Ascending aorta (tissue), 2 donors: ENCODE data around the gene MRPL52. TPM values are rescaled to one million over a fixed set of nuclear protein-coding genes. Genes with fewer than 3 reads are reported as not detected.
"Not testable (repeated sequence)": the region's sequence is repeated elsewhere in the genome, so short reads cannot be mapped to it uniquely, and the experiment has no call there.

Source experiments
- DNase-seq, 2 donors: peaks; one replicate each; pipeline ENCODE4 v3.0.0-alpha.2; 2019; ENCODE audit warnings: low spot score in 2 of 2
- H3K27ac ChIP-seq, 2 donors: fragments of 200-600 bp; sonication (generic); one replicate each; pipeline ENCODE4 v1.5.1; 2016 to 2017; ENCODE audit warnings: mild to moderate bottlenecking in 1 of 2
- H3K27me3 ChIP-seq: fragments of 200-600 bp; sonication (generic); one replicate; pipeline ENCODE4 v1.5.1; 2017
- H3K36me3 ChIP-seq, 2 donors: fragments of 200-600 bp; sonication (generic); one replicate each; pipeline ENCODE4 v1.5.1; 2016
- H3K4me1 ChIP-seq, 2 donors: fragments of 200-600 bp; sonication (generic); one replicate each; pipeline ENCODE4 v1.5.1; 2016 to 2017; ENCODE audit warnings: mild to moderate bottlenecking in 1 of 2
- H3K4me3 ChIP-seq, 2 donors: fragments of 200-600 bp; sonication (generic); one replicate each; pipeline ENCODE4 v1.5.1; 2016 to 2017; ENCODE audit warnings: mild to moderate bottlenecking in 1 of 2
- H3K9me3 ChIP-seq, 2 donors: fragments of 200-600 bp; sonication (generic); one replicate each; pipeline ENCODE4 v1.5.1; 2016
- intact Hi-C: fragments of 100-400 bp; cut with DNase I; formaldehyde crosslinking; loops from one replicate; pipeline ENCODE4 v1.15.1; 2023
- total RNA-seq: library from RNA; depleted of rRNA; stranded (reverse); fragments of >200 nt; gene quantifications from one replicate; pipeline ENCODE4 v1.1.0, GENCODE V29; 2016
- TF ChIP-seq, protein P1 (sequence below), 3 experiments: fragments of 200-600 bp in 2 of 3; fragments of 450-650 bp in 1 of 3; sonication (generic) in 2 of 3; IDR thresholded peaks; one replicate each; pipeline ENCODE4 v1.5.1; 2016 to 2019; ENCODE audit warnings: antibody characterized with exemption in 3 of 3, mild to moderate bottlenecking in 1 of 3, moderate library complexity in 1 of 3

The MRPL52 gene
- total RNA-seq, 1 donor from 2014 or later: 6.6 TPM

DNA sequence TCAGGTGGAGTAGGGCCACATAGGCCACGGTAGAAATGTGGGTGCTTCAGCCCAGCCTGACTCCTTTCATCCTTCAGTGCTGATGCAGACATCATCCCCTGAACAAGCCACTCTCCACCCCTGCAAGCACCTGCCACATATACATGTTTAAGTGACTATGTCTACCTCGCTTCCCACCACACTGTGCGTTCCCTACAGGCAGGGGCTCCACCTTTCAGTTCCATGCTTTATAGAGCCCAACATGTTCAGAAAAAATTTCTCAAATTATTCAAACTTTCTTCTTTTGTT lies 26.1 kb upstream of the MRPL52 start:
- H3K27ac ChIP-seq: no peak overlapping the region
- intact Hi-C loops: no loop called here
- H3K4me1 ChIP-seq: no peaks in the 10 kb centered on the region
- H3K4me3 ChIP-seq: no peak overlapping the region
- H3K27me3 ChIP-seq: no peaks in the 10 kb centered on the region
- no peak for DNase-seq
- TF ChIP-seq, protein P1, sequence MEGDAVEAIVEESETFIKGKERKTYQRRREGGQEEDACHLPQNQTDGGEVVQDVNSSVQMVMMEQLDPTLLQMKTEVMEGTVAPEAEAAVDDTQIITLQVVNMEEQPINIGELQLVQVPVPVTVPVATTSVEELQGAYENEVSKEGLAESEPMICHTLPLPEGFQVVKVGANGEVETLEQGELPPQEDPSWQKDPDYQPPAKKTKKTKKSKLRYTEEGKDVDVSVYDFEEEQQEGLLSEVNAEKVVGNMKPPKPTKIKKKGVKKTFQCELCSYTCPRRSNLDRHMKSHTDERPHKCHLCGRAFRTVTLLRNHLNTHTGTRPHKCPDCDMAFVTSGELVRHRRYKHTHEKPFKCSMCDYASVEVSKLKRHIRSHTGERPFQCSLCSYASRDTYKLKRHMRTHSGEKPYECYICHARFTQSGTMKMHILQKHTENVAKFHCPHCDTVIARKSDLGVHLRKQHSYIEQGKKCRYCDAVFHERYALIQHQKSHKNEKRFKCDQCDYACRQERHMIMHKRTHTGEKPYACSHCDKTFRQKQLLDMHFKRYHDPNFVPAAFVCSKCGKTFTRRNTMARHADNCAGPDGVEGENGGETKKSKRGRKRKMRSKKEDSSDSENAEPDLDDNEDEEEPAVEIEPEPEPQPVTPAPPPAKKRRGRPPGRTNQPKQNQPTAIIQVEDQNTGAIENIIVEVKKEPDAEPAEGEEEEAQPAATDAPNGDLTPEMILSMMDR (IDR thresholded peaks at IDR 0.05): no peak
- H3K36me3 ChIP-seq: no peaks in the 10 kb centered on the region
- no peaks in the 10 kb centered on the region for H3K9me3 ChIP-seq

DNA sequence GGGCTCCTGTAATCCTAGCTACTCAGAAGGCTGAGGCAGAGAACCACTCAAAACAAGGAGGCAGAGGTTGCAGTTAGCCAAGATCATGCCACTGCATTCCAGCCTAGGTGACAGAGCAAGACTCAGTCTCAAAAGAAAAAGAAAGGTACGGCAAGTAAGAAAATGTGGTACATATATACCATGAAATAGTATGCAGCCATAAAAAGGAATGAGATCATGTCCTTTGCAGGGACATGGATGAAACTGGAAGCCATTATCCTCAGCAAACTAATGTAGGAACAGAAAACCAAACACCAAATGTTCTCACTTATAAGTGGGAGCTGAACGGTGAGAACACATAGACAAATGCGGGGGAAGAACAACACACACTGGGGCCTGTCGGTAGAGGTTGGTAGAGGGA lies 24.5 kb upstream of the MRPL52 start:
- H3K4me3 ChIP-seq, intact Hi-C loops, H3K27me3 ChIP-seq, H3K36me3 ChIP-seq, H3K4me1 ChIP-seq, DNase-seq, H3K27ac ChIP-seq, H3K9me3 ChIP-seq: not testable (repeated sequence)

GRCh38 chr14:22807432-22808087 lies 22.1 kb upstream of the MRPL52 start:
- Histone ChIP-seq H3K27me3 (no peaks in the 10 kb centered on the region), H3K4me1 (no peaks in the 10 kb centered on the region), H3K27ac (no peak overlapping the region), H3K9me3 (no peaks in the 10 kb centered on the region), H3K4me3 (no peak overlapping the region), H3K36me3 (no peaks in the 10 kb centered on the region)
- DNase-seq: no peak
- TF ChIP-seq, protein P1 (IDR thresholded peaks at IDR 0.05): no peak
- intact Hi-C loops: no loop called here

DNA sequence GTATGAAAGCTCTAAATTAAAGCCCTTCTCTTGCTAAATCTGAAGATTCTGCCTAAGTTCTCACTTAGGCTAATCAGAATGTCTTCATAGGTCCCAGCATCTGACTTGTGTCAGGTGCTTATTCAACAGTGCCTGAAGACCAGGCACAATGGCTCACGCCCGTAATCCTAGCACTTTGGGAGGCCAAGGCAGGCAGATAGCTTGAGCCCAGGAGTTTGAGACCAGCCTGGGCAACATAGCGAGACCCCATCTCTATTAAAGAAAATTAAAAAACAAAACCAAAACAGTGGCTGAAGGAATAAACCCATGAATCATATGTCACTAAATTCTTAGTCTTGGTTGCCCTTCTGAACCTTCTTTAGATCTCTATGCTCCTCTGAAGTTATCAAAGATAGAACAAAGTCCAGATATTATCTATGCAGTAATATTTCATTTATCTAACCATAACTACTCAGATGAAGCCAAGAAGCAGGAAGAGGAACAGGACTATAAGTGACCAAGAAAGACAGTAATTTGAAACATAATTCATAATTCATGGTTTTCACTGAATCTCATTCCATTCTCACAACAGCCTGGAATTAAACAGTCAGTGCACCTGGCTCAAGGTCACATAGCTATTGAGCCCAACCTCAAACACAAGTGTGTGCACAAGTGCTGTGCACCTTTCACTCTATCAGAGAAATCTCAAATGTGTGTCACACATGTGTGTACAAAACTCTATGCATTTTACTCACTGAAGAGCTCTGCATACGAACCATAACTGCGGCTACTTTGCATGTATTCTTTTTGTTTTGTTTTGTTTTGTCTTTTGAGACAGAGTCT lies 21.1 kb upstream of the MRPL52 start:
- no peaks in the 10 kb centered on the region for H3K27me3 ChIP-seq
- no peak overlapping the region for H3K27ac ChIP-seq
- H3K9me3 ChIP-seq: no peaks in the 10 kb centered on the region
- TF ChIP-seq, protein P1 (IDR thresholded peaks at IDR 0.05): no peak
- no peaks in the 10 kb centered on the region for H3K36me3 ChIP-seq
- H3K4me3 ChIP-seq: no peak overlapping the region
- intact Hi-C loops: no loop called here
- DNase-seq: no peak
- H3K4me1 ChIP-seq: no peaks in the 10 kb centered on the region

GRCh38 chr14:22811722-22812121 lies 18.0 kb upstream of the MRPL52 start:
- no peak for DNase-seq
- intact Hi-C loops: loop anchor here (10.0 kb wide), 1 partner anchor 427 kb away; no protein-coding TSS in a partner anchor
- TF ChIP-seq, protein P1 (IDR thresholded peaks at IDR 0.05): no peak
- Histone ChIP-seq H3K36me3 (no peaks in the 10 kb centered on the region), H3K9me3 (no peaks in the 10 kb centered on the region), H3K4me3 (no peak overlapping the region), H3K4me1 (no peaks in the 10 kb centered on the region), H3K27me3 (no peaks in the 10 kb centered on the region), H3K27ac (no peak overlapping the region)

- Histone ChIP-seq H3K4me1 (peaks cover 0 to 7% of the 10 kb centered on the region in 2 donors), H3K27me3 (no peaks in the 10 kb centered on the region), H3K27ac (no peak overlapping the region), H3K4me3 (no peak overlapping the region), H3K9me3 (no peaks in the 10 kb centered on the region), H3K36me3 (no peaks in the 10 kb centered on the region)
- no peak for DNase-seq
- TF ChIP-seq, protein P1 (IDR thresholded peaks at IDR 0.05): no peak
- intact Hi-C loops: loop anchor here (10.0 kb wide), 1 partner anchor 428 kb away; no protein-coding TSS in a partner anchor
These were observed 16.9 kb upstream of the MRPL52 start for GRCh38 chr14:22812744-22813143.
